ENCODE results near the gene MOB1A. TPM values are rescaled to one million over a fixed set of nuclear protein-coding genes. Genes with fewer than 3 reads are reported as not detected.

Gene MOB1A
- total and polyA plus RNA-seq, 2 of the 8 experiments (the other 6 are each of a cell fraction or from before 2014, with no cell fraction given), result 21.6 to 91.7 TPM

DNA sequence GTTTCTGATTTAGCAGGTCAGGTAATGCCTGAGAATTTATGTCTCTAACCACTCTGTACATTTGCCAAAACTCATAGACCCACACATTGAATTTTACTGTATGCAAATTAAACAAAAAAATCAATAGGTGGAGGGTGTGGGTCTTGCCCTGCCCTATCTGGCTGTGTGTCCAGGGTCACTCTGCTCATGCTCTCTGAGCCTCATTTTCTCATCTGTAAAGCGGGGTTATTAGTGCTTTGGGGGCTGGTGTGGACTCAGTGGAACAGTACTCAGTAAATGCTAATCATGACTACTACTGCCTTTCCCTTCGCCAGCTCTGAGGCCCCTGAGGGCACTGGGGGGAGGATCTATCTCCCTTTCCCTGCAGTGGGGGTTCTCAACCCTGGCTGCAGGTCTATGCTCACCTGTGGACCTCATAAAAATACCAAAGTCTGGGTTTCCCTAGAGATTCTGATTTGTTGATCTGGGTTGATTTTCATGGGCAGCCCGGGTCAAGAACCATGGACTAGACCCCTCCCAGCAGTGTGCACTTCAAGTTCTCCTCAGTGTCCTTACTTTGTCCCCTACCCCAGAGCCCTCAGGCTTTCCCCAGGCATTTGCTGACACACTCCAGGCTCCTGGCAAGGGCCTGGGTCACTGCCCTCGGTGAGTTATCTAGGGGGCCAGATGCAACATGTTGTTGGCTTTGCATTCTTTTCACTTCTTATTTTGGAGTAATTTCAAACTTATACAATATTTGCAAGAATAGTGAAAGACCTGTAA lies 47.2 kb upstream of the MOB1A start:
- H3K27me3 ChIP-seq (replicated peaks in 1 of 4; ENCODE audit: control insufficient read depth in 3 of 4, extremely low read depth in 1 of 4, insufficient read depth in 3 of 4, low read length in 3 of 4), result no peaks in the 10 kb centered on the region
- no peak overlapping the region for H2BK120ac ChIP-seq (replicated peaks; ENCODE audit: low read depth, low read length)
- H3K27ac ChIP-seq (ENCODE audit: low read depth, low read length), result no peak overlapping the region
- DNase-seq (ENCODE audit: low read depth in 1 of 2, low spot score in 2 of 2) (no peak), FAIRE-seq (no peak)
- no peaks in the 10 kb centered on the region for H3K79me2 ChIP-seq (ENCODE audit: control insufficient read depth in 1 of 2, insufficient read depth in 2 of 2, low read length in 2 of 2)
- no peak overlapping the region for H4K91ac ChIP-seq (replicated peaks; ENCODE audit: insufficient read length, low read length)
- no peaks in the 10 kb centered on the region for H3K23me2 ChIP-seq (ENCODE audit: low read depth, low read length)
- no peak overlapping the region for H2AK5ac ChIP-seq (ENCODE audit: low read depth, low read length)
- no peak overlapping the region for H3K9ac ChIP-seq (replicated peaks in 1 of 4; ENCODE audit: extremely low read depth in 1 of 4, low read depth in 3 of 4, low read length in 3 of 4)
- no peak overlapping the region for H4K8ac ChIP-seq (ENCODE audit: extremely low read depth, insufficient read depth, low read length)
- no peaks in the 10 kb centered on the region for H3K9me3 ChIP-seq (ENCODE audit: insufficient read depth in 2 of 2, low read depth in 1 of 2, low read length in 1 of 2)
- H4K20me1 ChIP-seq (replicated peaks in 1 of 2; ENCODE audit: control insufficient read depth in 1 of 2, insufficient read depth in 2 of 2, low read length in 2 of 2), result no peaks in the 10 kb centered on the region
- H4K5ac ChIP-seq (ENCODE audit: insufficient read length, low read depth, low read length), result no peak overlapping the region
- H3K4me3 ChIP-seq (ENCODE audit: extremely low read depth in 1 of 4, insufficient read depth in 2 of 4, low read depth in 3 of 4, low read length in 4 of 4), result no peak overlapping the region
- H3K4me2 ChIP-seq (ENCODE audit: insufficient read depth in 1 of 2, low read depth in 2 of 2, low read length in 2 of 2), result no peak overlapping the region
- no peaks in the 10 kb centered on the region for H3K79me1 ChIP-seq (ENCODE audit: low read depth, low read length)
- no peak overlapping the region for H2AFZ ChIP-seq (ENCODE audit: low read length)
- ChIA-PET CTCF (ENCODE audit: partially characterized antibody) (interaction anchor here (1.1 to 3.0 kb wide), 2 partner anchors 10 to 24 kb away, joined by 3 to 10 read pairs; no protein-coding TSS in a partner anchor), POLR2A (ENCODE audit: partially characterized antibody) (interaction anchor here (1.0 to 72.1 kb wide), 4 partner anchors 9 to 48 kb away, joined by 3 to 2699 read pairs (median 82); partner anchors contain the start of genes BOLA3, MOB1A and MTHFD2)
- no peaks in the 10 kb centered on the region; a peak in 1 of 8 replicates for H3K36me3 ChIP-seq (ENCODE audit: control insufficient read depth in 2 of 4, insufficient read depth in 4 of 4, low read length in 3 of 4)
- no peak overlapping the region for H2BK15ac ChIP-seq (ENCODE audit: low read length)
- 92% methylated on average over 4 of the region's 4 CpGs; no CpG with 5 or more reads in 1 of the 2 experiments for WGBS, 2 experiments (ENCODE audit: extremely low coverage in 1 of 2, insufficient coverage in 1 of 2, insufficient read length in 1 of 2, insufficient replicate concordance in 2 of 2, low coverage in 1 of 2, low lambda C conversion rate in 2 of 2, missing lambda C conversion rate in 1 of 2)
- H3K4ac ChIP-seq (replicated peaks; ENCODE audit: insufficient read length, low read depth, low read length), result no peak overlapping the region
- H3K14ac ChIP-seq (ENCODE audit: insufficient read length), result no peak overlapping the region
- no peak overlapping the region for H3K23ac ChIP-seq (ENCODE audit: insufficient read length)
- H3K56ac ChIP-seq (replicated peaks; ENCODE audit: insufficient read length, low read depth, low read length), result no peak overlapping the region
- H3K4me1 ChIP-seq (replicated peaks in 1 of 4; ENCODE audit: control insufficient read depth in 3 of 4, insufficient read depth in 4 of 4, low read length in 3 of 4), result peaks cover 0 to 3% (median 1%) of the 10 kb centered on the region in 4 experiments; a peak in 3 of 7 replicates
- H3K18ac ChIP-seq (ENCODE audit: extremely low read depth, low read length), result no peak overlapping the region
- H2BK5ac ChIP-seq (ENCODE audit: low read depth, low read length), result no peak overlapping the region
- H2BK12ac ChIP-seq (ENCODE audit: low read depth, low read length), result no peak overlapping the region
- H2BK20ac ChIP-seq (ENCODE audit: low read length), result no peak overlapping the region
- TF ChIP-seq, protein P1, sequence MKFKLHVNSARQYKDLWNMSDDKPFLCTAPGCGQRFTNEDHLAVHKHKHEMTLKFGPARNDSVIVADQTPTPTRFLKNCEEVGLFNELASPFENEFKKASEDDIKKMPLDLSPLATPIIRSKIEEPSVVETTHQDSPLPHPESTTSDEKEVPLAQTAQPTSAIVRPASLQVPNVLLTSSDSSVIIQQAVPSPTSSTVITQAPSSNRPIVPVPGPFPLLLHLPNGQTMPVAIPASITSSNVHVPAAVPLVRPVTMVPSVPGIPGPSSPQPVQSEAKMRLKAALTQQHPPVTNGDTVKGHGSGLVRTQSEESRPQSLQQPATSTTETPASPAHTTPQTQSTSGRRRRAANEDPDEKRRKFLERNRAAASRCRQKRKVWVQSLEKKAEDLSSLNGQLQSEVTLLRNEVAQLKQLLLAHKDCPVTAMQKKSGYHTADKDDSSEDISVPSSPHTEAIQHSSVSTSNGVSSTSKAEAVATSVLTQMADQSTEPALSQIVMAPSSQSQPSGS (IDR thresholded peaks at IDR 0.05; ENCODE audit: low read length), result no peak
- TF ChIP-seq SUZ12 (IDR thresholded peaks at IDR 0.05; ENCODE audit: low read length), result no peak
- TF ChIP-seq SIX5 (IDR thresholded peaks at IDR 0.05; ENCODE audit: low read depth, low read length), result no peak
- TF ChIP-seq RXRA (IDR thresholded peaks at IDR 0.05; ENCODE audit: insufficient read depth, low read depth, low read length), result no peak
- TF ChIP-seq POLR2AphosphoS5 (IDR thresholded peaks at IDR 0.05; ENCODE audit: low read depth, low read length), result no peak
- TF ChIP-seq CTBP2 (IDR thresholded peaks at IDR 0.05; ENCODE audit: borderline replicate concordance, insufficient read depth, insufficient read length, low read length), result no peak
- no peak for TF ChIP-seq TAF7 (optimal IDR thresholded peaks at IDR 0.05; ENCODE audit: borderline replicate concordance, low read depth, low read length)
- no peak for TF ChIP-seq RFX5 (IDR thresholded peaks at IDR 0.05; ENCODE audit: borderline replicate concordance, low read depth, low read length)
- no peak for TF ChIP-seq EGR1 (IDR thresholded peaks at IDR 0.05; ENCODE audit: borderline replicate concordance, low read depth, low read length)
- no peak for TF ChIP-seq ASH2L (IDR thresholded peaks at IDR 0.05; ENCODE audit: low read length)
- TF ChIP-seq SRF (IDR thresholded peaks at IDR 0.05; ENCODE audit: low read depth, low read length), result no peak

Data from H1 (cell line).